DND-41 (cell line): Measurements from ENCODE around the gene TECPR1.

Experiments
- EZH2 ChIP-seq: IDR thresholded peaks from 3 replicates; pipeline ENCODE4 v1.6.1; 2012; ENCODE audit warnings: borderline replicate concordance, low read depth, mild to moderate bottlenecking, moderate library complexity, low read length, inconsistent platforms; ENCODE audit not compliant: severe bottlenecking
- TF ChIP-seq, protein P1 (sequence below): IDR thresholded peaks from 2 replicates; pipeline ENCODE4 v1.5.1; 2012; ENCODE audit warnings: borderline replicate concordance, low read length, moderate library complexity, mild to moderate bottlenecking; ENCODE audit not compliant: poor library complexity, severe bottlenecking; ENCODE audit errors: extremely low read depth

DNA sequence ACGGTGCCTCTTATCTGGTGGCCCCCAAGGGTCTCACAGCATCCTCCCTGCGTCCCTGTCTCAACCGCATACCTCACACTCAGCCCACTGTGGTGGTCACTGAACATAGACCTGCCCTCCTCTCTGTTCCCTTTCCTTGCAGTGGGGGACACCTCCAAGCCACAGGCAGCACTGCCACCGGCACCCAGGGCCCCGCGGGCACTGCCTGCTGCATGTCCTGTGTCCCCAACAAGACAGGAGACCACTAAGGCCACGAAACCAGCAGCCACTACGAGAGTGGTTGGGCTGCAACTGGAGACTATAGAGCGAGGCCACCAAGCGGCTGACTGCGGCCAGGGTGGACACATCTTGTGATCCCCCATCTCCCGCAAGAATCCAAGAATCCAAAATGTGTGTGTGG lies 44.8 kb upstream of the TECPR1 start:
- TF ChIP-seq, protein P1, sequence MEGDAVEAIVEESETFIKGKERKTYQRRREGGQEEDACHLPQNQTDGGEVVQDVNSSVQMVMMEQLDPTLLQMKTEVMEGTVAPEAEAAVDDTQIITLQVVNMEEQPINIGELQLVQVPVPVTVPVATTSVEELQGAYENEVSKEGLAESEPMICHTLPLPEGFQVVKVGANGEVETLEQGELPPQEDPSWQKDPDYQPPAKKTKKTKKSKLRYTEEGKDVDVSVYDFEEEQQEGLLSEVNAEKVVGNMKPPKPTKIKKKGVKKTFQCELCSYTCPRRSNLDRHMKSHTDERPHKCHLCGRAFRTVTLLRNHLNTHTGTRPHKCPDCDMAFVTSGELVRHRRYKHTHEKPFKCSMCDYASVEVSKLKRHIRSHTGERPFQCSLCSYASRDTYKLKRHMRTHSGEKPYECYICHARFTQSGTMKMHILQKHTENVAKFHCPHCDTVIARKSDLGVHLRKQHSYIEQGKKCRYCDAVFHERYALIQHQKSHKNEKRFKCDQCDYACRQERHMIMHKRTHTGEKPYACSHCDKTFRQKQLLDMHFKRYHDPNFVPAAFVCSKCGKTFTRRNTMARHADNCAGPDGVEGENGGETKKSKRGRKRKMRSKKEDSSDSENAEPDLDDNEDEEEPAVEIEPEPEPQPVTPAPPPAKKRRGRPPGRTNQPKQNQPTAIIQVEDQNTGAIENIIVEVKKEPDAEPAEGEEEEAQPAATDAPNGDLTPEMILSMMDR = no peak
- no peak for TF ChIP-seq EZH2
